ENCODE measurements around the gene IL31RA. TPM values are rescaled to one million over a fixed set of nuclear protein-coding genes. Genes with fewer than 3 reads are reported as not detected.

IL31RA gene
- total and polyA plus RNA-seq, 10 of the 15 experiments (the other 5 are each of a cell fraction or from before 2014, with no cell fraction given) = 0.03 to 0.31 (median 0.11) TPM; not detected in 2

DNA sequence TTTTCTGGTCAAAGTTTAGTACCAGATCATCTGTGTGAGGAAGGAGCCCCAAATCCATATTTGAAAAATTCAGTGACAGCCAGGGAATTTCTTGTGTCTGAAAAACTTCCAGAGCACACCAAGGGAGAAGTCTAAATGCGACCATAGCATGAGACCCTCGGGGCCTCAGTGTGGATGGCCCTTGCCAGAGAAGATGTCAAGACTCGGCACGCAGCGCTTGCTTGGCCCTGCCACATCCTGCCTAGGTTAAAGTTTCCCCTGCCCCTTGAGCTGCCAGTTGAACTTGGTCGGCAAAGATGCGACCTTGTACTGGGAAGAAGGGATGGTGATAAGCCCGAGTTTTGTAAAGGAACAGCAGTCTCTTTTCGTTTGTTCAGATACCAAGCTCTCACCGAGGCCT lies 65.8 kb downstream of the IL31RA start:
- ChIA-PET CTCF (interaction anchor here (0.9 to 1.7 kb wide), 2 partner anchors 10 to 19 kb away, joined by 4 to 7 read pairs; no protein-coding TSS in a partner anchor), POLR2A (no interaction called here), SMC1A (ENCODE audit: uncharacterized antibody, unreplicated experiment) (interaction anchor here (0.5 to 1.2 kb wide), 3 partner anchors 11 to 62 kb away, joined by 3 to 4 read pairs (median 3); no protein-coding TSS in a partner anchor), RAD21 (ENCODE audit: unreplicated experiment) (no interaction called here)
- H3K4me3 ChIP-seq = no peak overlapping the region
- in situ Hi-C loops (cut with MboI) (no loop called here), intact Hi-C loops (cut with micrococcal nuclease; ENCODE audit: unreplicated experiment) (no loop called here)
- WGBS (ENCODE audit: insufficient coverage, insufficient replicate concordance, low lambda C conversion rate, missing lambda C conversion rate) = 56% methylated on average over 10 of the region's 10 CpGs
- no peak overlapping the region for H3K9ac ChIP-seq (ENCODE audit: control insufficient read depth, insufficient read depth, low read length)
- H3K27me3 ChIP-seq (replicated peaks in 1 of 2; ENCODE audit: control insufficient read depth in 2 of 2, insufficient read depth in 2 of 2, low read length in 1 of 2) = no peaks in the 10 kb centered on the region
- DNase-seq (ENCODE audit: low read depth, low spot score) (no peak), ATAC-seq (no peak), FAIRE-seq (no peak)
- no peak overlapping the region for H3K4me2 ChIP-seq (ENCODE audit: control insufficient read depth, insufficient read depth)
- H3K4me1 ChIP-seq (ENCODE audit: control insufficient read depth, insufficient read depth, low read length) = peaks cover 7% of the 10 kb centered on the region; the same call in 1 of the 2 replicates
- no peaks in the 10 kb centered on the region for H3K79me2 ChIP-seq (ENCODE audit: control insufficient read depth, insufficient read depth, low read length)
- no TSS peak for BruUV-seq (replicated peaks)
- H3K27ac ChIP-seq (ENCODE audit: control insufficient read depth, insufficient read depth) = no peak overlapping the region
- no peak overlapping the region for H2AFZ ChIP-seq (ENCODE audit: control insufficient read depth, low read depth, low read length)
- no peaks in the 10 kb centered on the region for H3K36me3 ChIP-seq (ENCODE audit: control insufficient read depth in 2 of 2, insufficient read depth in 2 of 2, low read length in 1 of 2)
- TF ChIP-seq, protein P1, sequence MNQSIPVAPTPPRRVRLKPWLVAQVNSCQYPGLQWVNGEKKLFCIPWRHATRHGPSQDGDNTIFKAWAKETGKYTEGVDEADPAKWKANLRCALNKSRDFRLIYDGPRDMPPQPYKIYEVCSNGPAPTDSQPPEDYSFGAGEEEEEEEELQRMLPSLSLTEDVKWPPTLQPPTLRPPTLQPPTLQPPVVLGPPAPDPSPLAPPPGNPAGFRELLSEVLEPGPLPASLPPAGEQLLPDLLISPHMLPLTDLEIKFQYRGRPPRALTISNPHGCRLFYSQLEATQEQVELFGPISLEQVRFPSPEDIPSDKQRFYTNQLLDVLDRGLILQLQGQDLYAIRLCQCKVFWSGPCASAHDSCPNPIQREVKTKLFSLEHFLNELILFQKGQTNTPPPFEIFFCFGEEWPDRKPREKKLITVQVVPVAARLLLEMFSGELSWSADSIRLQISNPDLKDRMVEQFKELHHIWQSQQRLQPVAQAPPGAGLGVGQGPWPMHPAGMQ (IDR thresholded peaks at IDR 0.05; ENCODE audit: borderline replicate concordance) = no peak
- no peak for TF ChIP-seq STAT1 (conservative IDR thresholded peaks at IDR 0.05)
- TF ChIP-seq WRNIP1 (IDR thresholded peaks at IDR 0.05; ENCODE audit: borderline replicate concordance, low read depth, low read length) = no peak
- no peak for TF ChIP-seq BRCA1 (IDR thresholded peaks at IDR 0.05; ENCODE audit: low read depth, low read length)
- no peak for TF ChIP-seq PML (IDR thresholded peaks at IDR 0.05; ENCODE audit: low read length)
- no peak for TF ChIP-seq POLR2A (IDR thresholded peaks at IDR 0.05; ENCODE audit: low read depth, low read length)
- TF ChIP-seq TCF12 (IDR thresholded peaks at IDR 0.05; ENCODE audit: low read depth, low read length) = no peak
- no peak for TF ChIP-seq ATF7 (IDR thresholded peaks at IDR 0.05; ENCODE audit: low read depth)
- no peak for TF ChIP-seq TAF1 (IDR thresholded peaks at IDR 0.05; ENCODE audit: borderline replicate concordance, low read depth, low read length)
- no peaks in the 10 kb centered on the region for H3K9me3 ChIP-seq (replicated peaks; ENCODE audit: control insufficient read depth, insufficient read depth, low read length)
- H4K20me1 ChIP-seq (ENCODE audit: control insufficient read depth, insufficient read depth) = no peaks in the 10 kb centered on the region

Data from GM12878 (cell line).